Upper lobe of left lung (tissue), 6 donors: ENCODE measurements around the gene CCDC178. TPM values are rescaled to one million over a fixed set of nuclear protein-coding genes. Genes with fewer than 3 reads are reported as not detected.

Experiments
- ATAC-seq, 2 donors: fragments of 200-7000 bp; cut with Tn5 transposase; one replicate each; pipeline ENCODE4 v1.9.1; 2022; ENCODE audit warnings: mild to moderate bottlenecking in 2 of 2, moderate library complexity in 2 of 2; ENCODE audit not compliant: low FRiP score in 2 of 2
- DNase-seq, 2 donors: peaks; one replicate each; pipeline ENCODE4 v3.0.0-alpha.2; 2019 to 2020
- H3K27ac ChIP-seq, 4 donors: fragments of 200-600 bp; sonication (generic); one replicate each; pipeline ENCODE4 v1.5.1; 2016 to 2019
- H3K27me3 ChIP-seq, 4 donors: fragments of 200-600 bp; sonication (generic); one replicate each; pipeline ENCODE4 v1.5.1; 2017 to 2019
- H3K36me3 ChIP-seq, 4 donors: fragments of 200-600 bp; sonication (generic); one replicate each; pipeline ENCODE4 v1.5.1; 2016 to 2019
- H3K4me1 ChIP-seq, 4 donors: fragments of 200-600 bp; sonication (generic); one replicate each; pipeline ENCODE4 v1.5.1; 2018 to 2019
- H3K4me3 ChIP-seq, 4 donors: fragments of 200-600 bp; sonication (generic); one replicate each; pipeline ENCODE4 v1.5.1; 2017 to 2019; ENCODE audit warnings: mild to moderate bottlenecking in 2 of 4, moderate library complexity in 1 of 4
- H3K9me3 ChIP-seq, 4 donors: fragments of 200-600 bp; sonication (generic); one replicate each; pipeline ENCODE4 v1.5.1; 2018 to 2019
- EP300 ChIP-seq, 4 donors: sonication (generic); formaldehyde crosslinking; IDR thresholded peaks; one replicate each; pipeline ENCODE4 v1.5.1; 2017; ENCODE audit warnings: antibody characterized with exemption in 4 of 4, control low read depth in 2 of 4
- POLR2A ChIP-seq, 4 donors: fragments of 450-650 bp; IDR thresholded peaks; one replicate each; pipeline ENCODE4 v1.5.1; 2016 to 2017; ENCODE audit warnings: antibody characterized with exemption in 4 of 4, mild to moderate bottlenecking in 2 of 4
- POLR2AphosphoS5 ChIP-seq, 2 donors: sonication (generic); formaldehyde crosslinking; IDR thresholded peaks; one replicate each; pipeline ENCODE4 v1.5.1; 2017; ENCODE audit warnings: antibody characterized with exemption in 2 of 2
- WGBS, 2 donors: methylation state at CpG; one replicate each; pipeline ENCODE4 v1.1.5; 2017 to 2018; 5-methylcytosine and 5-hydroxymethylcytosine counted together
- total RNA-seq, 6 donors: library from RNA; depleted of rRNA in 4 of 6; stranded (reverse); fragments of >200 nt in 4 of 6; gene quantifications; one replicate each; pipeline versions ENCODE4 v1.1.0 to v1.2.1, GENCODE V29; 2016 to 2021
- TF ChIP-seq, protein P1 (sequence below), 6 experiments: fragments of 450-650 bp in 4 of 6; fragments of 200-600 bp in 2 of 6; sonication (generic) in 2 of 6; IDR thresholded peaks; one replicate each; pipeline ENCODE4 v1.5.1; 2016 to 2019; ENCODE audit warnings: antibody characterized with exemption in 6 of 6
- donor health status: DM: no; HTN: no; CAD: no; lungs with moderate emphysema.
- donor health status: DM: no; HTN: yes; CAD: no; lungs with severe emphysema.

The CCDC178 gene
- total RNA-seq, 6 donors from 2014 or later, result 0.89 to 1.4 TPM; not detected in 4

DNA sequence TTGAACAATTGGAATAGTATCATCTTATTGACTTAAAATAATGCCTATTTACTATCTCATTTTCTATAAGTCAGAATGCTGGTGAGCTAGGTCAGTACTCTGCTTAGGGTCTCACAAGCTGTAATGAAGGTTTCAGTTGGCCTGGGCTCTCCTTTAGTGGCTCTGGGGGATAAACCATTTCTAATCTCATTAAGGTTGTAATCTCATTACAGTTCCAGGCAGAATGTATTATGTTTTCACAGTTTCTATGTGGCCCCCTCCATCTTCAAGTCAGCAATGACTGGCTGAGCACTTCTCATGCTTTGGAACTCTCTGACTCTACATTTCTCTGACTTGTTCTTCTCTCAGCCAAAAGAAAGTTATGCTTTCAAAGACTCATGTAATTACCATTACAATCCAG, 163.1 kb downstream of the CCDC178 start:
- Histone ChIP-seq H3K27ac (no peak overlapping the region), H3K27me3 (no peaks in the 10 kb centered on the region), H3K4me1 (no peaks in the 10 kb centered on the region), H3K36me3 (no peaks in the 10 kb centered on the region), H3K4me3 (no peak overlapping the region), H3K9me3 (no peaks in the 10 kb centered on the region)
- DNase-seq (no peak), ATAC-seq (no peak)
- TF ChIP-seq EP300 (IDR thresholded peaks at IDR 0.05) (no peak), POLR2AphosphoS5 (IDR thresholded peaks at IDR 0.05) (no peak), POLR2A (IDR thresholded peaks at IDR 0.05) (no peak)
- TF ChIP-seq, protein P1, sequence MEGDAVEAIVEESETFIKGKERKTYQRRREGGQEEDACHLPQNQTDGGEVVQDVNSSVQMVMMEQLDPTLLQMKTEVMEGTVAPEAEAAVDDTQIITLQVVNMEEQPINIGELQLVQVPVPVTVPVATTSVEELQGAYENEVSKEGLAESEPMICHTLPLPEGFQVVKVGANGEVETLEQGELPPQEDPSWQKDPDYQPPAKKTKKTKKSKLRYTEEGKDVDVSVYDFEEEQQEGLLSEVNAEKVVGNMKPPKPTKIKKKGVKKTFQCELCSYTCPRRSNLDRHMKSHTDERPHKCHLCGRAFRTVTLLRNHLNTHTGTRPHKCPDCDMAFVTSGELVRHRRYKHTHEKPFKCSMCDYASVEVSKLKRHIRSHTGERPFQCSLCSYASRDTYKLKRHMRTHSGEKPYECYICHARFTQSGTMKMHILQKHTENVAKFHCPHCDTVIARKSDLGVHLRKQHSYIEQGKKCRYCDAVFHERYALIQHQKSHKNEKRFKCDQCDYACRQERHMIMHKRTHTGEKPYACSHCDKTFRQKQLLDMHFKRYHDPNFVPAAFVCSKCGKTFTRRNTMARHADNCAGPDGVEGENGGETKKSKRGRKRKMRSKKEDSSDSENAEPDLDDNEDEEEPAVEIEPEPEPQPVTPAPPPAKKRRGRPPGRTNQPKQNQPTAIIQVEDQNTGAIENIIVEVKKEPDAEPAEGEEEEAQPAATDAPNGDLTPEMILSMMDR (IDR thresholded peaks at IDR 0.05), result no peak

DNA sequence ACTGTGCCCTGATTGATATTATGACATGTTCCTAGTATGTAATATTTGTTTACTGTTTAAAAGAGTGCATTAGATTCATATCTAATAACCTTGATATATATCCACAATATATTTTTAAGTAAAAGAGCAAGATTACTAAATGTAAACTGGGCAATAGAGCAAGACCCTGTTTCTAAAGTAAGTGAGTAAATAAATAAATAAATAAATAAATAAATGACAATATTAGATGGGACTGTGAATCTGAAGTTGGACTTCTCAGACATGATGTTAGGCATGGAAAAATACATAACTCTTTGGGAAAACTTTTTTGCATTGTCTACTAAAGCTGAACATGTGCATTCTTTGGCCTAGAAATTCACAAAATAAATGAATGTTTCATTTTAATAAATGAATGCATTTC, 164.7 kb downstream of the CCDC178 start:
- TF ChIP-seq EP300 (IDR thresholded peaks at IDR 0.05) (no peak), POLR2AphosphoS5 (IDR thresholded peaks at IDR 0.05) (no peak), POLR2A (IDR thresholded peaks at IDR 0.05) (no peak)
- TF ChIP-seq, protein P1 (IDR thresholded peaks at IDR 0.05), result no peak
- H3K27me3 ChIP-seq, result no peaks in the 10 kb centered on the region
- no peaks in the 10 kb centered on the region for H3K9me3 ChIP-seq
- H3K4me1 ChIP-seq, result no peaks in the 10 kb centered on the region
- H3K4me3 ChIP-seq, result no peak overlapping the region
- no peak for DNase-seq
- H3K36me3 ChIP-seq, result no peaks in the 10 kb centered on the region
- no peak overlapping the region for H3K27ac ChIP-seq
- no peak for ATAC-seq

DNA sequence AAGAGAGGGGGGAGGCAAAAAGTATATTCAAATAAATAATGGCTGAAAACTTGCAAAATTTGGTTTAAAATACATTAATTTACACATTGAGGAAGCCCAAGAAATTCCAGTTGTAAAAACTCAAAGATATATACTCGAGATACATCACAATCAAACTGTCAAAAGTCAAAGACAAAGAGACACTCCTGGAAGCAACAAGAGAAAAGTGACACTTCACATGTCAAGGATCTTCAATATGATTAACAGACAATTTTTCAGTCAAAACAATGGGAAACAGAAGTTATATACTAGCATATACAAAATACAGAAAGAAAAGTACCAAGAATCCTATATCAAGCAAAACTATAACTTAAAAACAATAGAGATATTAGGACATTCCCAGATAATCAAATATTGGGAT, 170.2 kb downstream of the CCDC178 start:
- Histone ChIP-seq H3K36me3 (no peaks in the 10 kb centered on the region), H3K4me3 (no peak overlapping the region), H3K27ac (no peak overlapping the region), H3K9me3 (no peaks in the 10 kb centered on the region), H3K27me3 (no peaks in the 10 kb centered on the region), H3K4me1 (no peaks in the 10 kb centered on the region)
- ATAC-seq (no peak), DNase-seq (no peak)
- 42 to 71% methylated on average over 1 of the region's 1 CpG for WGBS, 2 donors
- TF ChIP-seq POLR2A (IDR thresholded peaks at IDR 0.05) (no peak), POLR2AphosphoS5 (IDR thresholded peaks at IDR 0.05) (no peak), EP300 (IDR thresholded peaks at IDR 0.05) (no peak)
- TF ChIP-seq, protein P1 (IDR thresholded peaks at IDR 0.05), result no peak

DNA sequence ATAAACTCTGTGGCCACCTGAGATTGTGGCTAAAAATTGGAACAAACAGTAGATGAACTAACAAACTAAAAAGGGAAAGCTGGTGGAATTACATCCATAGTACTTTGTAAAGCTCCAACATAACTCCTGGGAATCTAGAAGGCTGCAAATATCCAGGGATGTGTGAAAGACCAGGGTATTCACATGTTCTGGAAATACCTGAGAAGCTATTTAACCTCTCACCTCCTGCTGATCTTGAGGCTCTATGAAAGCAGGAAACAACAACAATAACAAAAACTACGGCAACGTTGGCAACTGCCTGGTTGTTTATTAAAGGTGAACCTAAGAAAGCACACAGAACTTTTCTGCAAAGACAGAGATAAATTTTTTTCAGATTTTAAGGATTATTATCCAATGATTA, 171.3 kb downstream of the CCDC178 start:
- DNase-seq, result no peak
- Histone ChIP-seq H3K4me1 (no peaks in the 10 kb centered on the region), H3K27ac (no peak overlapping the region), H3K4me3 (no peak overlapping the region), H3K36me3 (no peaks in the 10 kb centered on the region), H3K9me3 (no peaks in the 10 kb centered on the region), H3K27me3 (no peaks in the 10 kb centered on the region)
- TF ChIP-seq EP300 (IDR thresholded peaks at IDR 0.05) (no peak), POLR2AphosphoS5 (IDR thresholded peaks at IDR 0.05) (no peak), POLR2A (IDR thresholded peaks at IDR 0.05) (no peak)
- TF ChIP-seq, protein P1 (IDR thresholded peaks at IDR 0.05), result no peak
- WGBS, 2 donors, result 11 to 17% methylated on average over 2 of the region's 2 CpGs
- ATAC-seq, result no peak

DNA sequence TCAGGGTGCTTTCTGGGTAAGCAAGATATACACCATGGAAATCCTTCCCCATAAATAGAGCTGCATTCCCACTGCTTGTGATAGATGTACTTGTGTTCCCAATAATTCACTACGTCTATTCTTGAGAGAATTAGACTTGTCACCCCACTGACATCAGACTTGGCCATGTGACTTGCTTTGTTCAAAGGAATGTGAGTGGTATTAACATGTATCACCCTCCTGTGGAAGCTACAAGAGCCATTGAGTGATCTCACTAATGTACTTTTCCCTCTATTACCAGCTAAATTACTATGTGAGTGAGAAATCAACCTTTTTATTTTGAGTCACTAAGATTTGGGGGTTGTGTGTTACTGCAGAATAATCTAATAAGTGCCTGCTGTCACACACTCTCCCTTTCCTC, 176.0 kb downstream of the CCDC178 start:
- H3K27ac ChIP-seq, result no peak overlapping the region
- H3K4me3 ChIP-seq, result no peak overlapping the region
- no peaks in the 10 kb centered on the region for H3K27me3 ChIP-seq
- H3K4me1 ChIP-seq, result no peaks in the 10 kb centered on the region
- H3K9me3 ChIP-seq, result no peaks in the 10 kb centered on the region
- no peak for DNase-seq
- 26 to 42% methylated on average over 1 of the region's 1 CpG for WGBS, 2 donors
- TF ChIP-seq, protein P1 (IDR thresholded peaks at IDR 0.05), result no peak
- TF ChIP-seq EP300 (IDR thresholded peaks at IDR 0.05) (no peak), POLR2A (IDR thresholded peaks at IDR 0.05) (no peak)
- ATAC-seq, result no peak
- no peaks in the 10 kb centered on the region for H3K36me3 ChIP-seq
